Femur (tissue), 1 donor: ENCODE data around the gene VWA3A.
"Not testable (repeated sequence)": the region's sequence is repeated elsewhere in the genome, so short reads cannot be mapped to it uniquely, and the experiment has no call there.

Experiments
- DNase-seq: peaks from one replicate; pipeline ENCODE4 v3.0.0-alpha.2; 2017

VWA3A gene

GRCh38 chr16:22091721-22092120, 620 bp upstream of the VWA3A start:
- DNase-seq, result no peak

- no peak for DNase-seq
These were observed 990 bp downstream of the VWA3A start for GRCh38 chr16:22093331-22093730.

- no peak for DNase-seq
These were observed 1.7 kb downstream of the VWA3A start for GRCh38 chr16:22093996-22094395.

- DNase-seq, result no peak
These were observed 6.3 kb downstream of the VWA3A start for GRCh38 chr16:22098405-22099255.

GRCh38 chr16:22099256-22099975, 7.1 kb downstream of the VWA3A start:
- DNase-seq, result no peak

- DNase-seq, result no peak
These were observed 11.1 kb downstream of the VWA3A start for GRCh38 chr16:22103441-22103840.

- DNase-seq, result no peak
These were observed 17.0 kb downstream of the VWA3A start for GRCh38 chr16:22109258-22109898.

- DNase-seq, result not testable (repeated sequence)
These were observed 19.3 kb downstream of the VWA3A start for GRCh38 chr16:22111629-22112028.

GRCh38 chr16:22116095-22116700, 23.9 kb downstream of the VWA3A start:
- DNase-seq, result no peak

- DNase-seq, result no peak
These were observed 25.3 kb downstream of the VWA3A start for GRCh38 chr16:22117609-22118008.

GRCh38 chr16:22120440-22120839, 28.1 kb downstream of the VWA3A start:
- no peak for DNase-seq

GRCh38 chr16:22122239-22122638, 29.9 kb downstream of the VWA3A start:
- DNase-seq, result no peak

GRCh38 chr16:22123146-22123545, 30.8 kb downstream of the VWA3A start:
- DNase-seq, result no peak

GRCh38 chr16:22123759-22124490, 31.6 kb downstream of the VWA3A start:
- no peak for DNase-seq

- no peak for DNase-seq
These were observed 32.4 kb downstream of the VWA3A start for GRCh38 chr16:22124583-22125284.

- no peak for DNase-seq
These were observed 33.8 kb downstream of the VWA3A start for GRCh38 chr16:22126037-22126558.

- not testable (repeated sequence) for DNase-seq
These were observed 36.2 kb downstream of the VWA3A start for GRCh38 chr16:22128537-22128936.

GRCh38 chr16:22130528-22130927, 38.2 kb downstream of the VWA3A start:
- no peak for DNase-seq

- DNase-seq, result no peak
These were observed 40.5 kb downstream of the VWA3A start for GRCh38 chr16:22132801-22133200.

- DNase-seq, result no peak
These were observed 46.1 kb downstream of the VWA3A start for GRCh38 chr16:22138482-22138881.

- no peak for DNase-seq
These were observed 46.7 kb downstream of the VWA3A start for GRCh38 chr16:22139008-22139407.

- DNase-seq, result no peak
These were observed 47.4 kb downstream of the VWA3A start for GRCh38 chr16:22139732-22140131.
